Measurements from ENCODE around the gene FBLN1. TPM values are rescaled to one million over a fixed set of nuclear protein-coding genes. Genes with fewer than 3 reads are reported as not detected.
"Not testable (repeated sequence)": the region's sequence is repeated elsewhere in the genome, so short reads cannot be mapped to it uniquely, and the experiment has no call there.

The FBLN1 gene
- total RNA-seq, 1 donor: 256 TPM

DNA sequence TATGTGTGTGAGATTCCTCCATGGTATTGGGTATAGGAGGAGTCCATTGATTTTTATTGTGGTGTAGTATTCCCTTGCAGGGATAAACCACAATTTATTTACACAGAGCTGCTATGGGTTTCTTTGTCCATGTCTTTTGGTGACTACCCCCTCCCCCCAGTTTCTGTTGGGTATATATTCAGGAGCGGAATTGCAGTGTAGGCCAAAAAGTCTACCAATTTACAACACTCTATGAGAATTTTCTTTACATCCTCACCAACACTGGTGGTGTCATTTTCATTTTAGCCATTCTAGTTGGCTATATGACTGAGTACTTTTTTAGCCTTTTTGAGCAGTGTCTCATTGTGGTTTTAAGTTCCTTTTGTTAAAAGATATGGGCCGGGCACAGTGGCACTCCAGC is 113.7 kb downstream of the FBLN1 start:
- H3K4me3 ChIP-seq (ENCODE audit: low read depth, low read length): no peak overlapping the region
- DNase-seq (ENCODE audit: low read depth): no peak
- no peak for TF ChIP-seq CTCF (IDR thresholded peaks at IDR 0.05; ENCODE audit: insufficient read depth, low read depth, low read length)

DNA sequence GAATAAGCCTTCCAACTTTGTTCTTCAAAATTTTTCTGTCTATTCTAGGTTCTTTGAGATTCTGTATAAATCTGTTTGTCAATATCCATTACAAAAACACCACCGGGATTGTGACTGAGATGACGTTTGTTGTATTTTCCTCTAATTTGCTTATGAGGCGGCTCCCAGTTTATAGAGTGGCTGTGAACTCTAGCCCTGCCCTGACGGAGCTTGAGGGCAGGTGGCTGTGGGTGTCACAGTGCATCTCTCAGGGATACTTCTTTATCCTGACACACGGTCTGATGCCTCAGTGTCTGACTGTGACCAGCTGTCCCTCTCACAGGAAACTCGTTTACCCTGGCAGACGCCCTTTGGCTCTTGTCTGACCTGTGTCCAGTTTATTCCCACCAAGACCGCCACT is 115.3 kb downstream of the FBLN1 start:
- DNase-seq (ENCODE audit: low read depth): no peak
- H3K4me3 ChIP-seq (ENCODE audit: low read depth, low read length): no peak overlapping the region
- TF ChIP-seq CTCF (IDR thresholded peaks at IDR 0.05; ENCODE audit: insufficient read depth, low read depth, low read length): no peak

DNA sequence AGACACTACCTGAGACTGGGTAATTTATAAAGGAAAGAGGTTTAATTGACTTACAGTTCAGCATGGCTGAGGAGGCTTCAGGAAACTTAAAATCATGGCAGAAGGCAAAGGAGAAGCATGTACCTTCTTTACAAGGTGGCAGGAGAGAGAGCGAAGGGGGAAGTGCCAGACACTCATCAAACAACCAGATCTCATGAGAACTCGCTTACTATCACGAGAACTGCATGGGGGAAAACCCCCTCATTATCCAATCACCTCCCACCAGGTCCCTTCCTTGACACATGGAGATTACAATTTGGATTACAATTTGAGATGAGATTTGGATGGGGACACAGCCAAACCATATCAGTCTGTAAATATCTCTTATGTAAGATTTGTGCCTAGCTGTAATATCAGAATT is 118.0 kb downstream of the FBLN1 start:
- no peak for DNase-seq (ENCODE audit: low read depth)
- no peak for TF ChIP-seq CTCF (IDR thresholded peaks at IDR 0.05; ENCODE audit: insufficient read depth, low read depth, low read length)
- no peak overlapping the region for H3K4me3 ChIP-seq (ENCODE audit: low read depth, low read length)

GRCh38 chr22:45621836-45622600 is 119.3 kb downstream of the FBLN1 start:
- TF ChIP-seq CTCF (IDR thresholded peaks at IDR 0.05; ENCODE audit: insufficient read depth, low read depth, low read length): no peak
- H3K4me3 ChIP-seq (ENCODE audit: low read depth, low read length): no peak overlapping the region

DNA sequence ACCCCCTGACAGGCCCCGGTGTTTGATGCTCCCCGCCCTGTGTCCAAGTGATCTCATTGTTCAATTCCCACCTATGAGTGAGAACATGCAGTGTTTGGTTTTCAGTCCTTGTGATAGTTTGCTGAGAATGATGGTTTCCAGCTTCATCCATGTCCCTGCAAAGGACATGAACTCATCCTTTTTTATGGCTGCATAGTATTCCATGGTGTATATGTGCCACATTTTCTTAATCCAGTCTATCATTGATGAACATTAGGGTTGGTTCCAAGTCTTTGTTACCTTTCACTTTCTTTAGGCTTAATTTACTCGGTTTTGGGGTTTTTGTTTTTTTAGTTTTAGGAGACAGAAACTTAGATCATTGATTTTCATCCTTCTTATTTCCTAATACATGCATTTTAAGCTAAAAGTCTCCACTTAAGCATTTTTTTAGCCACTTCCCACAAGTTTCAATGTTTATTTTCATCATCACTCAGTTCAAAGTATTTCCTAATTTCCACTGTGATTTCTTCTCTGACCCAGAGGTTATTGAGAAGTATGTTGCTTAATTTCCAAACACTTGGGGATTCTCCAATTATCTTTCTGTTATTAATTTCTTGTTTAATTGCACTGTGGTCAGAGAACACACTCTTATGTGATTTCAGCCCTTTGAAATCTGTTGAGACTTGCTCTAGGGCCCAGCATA is 120.9 kb downstream of the FBLN1 start:
- peak; percentile 59 for DNase-seq (ENCODE audit: low read depth)
- H3K4me3 ChIP-seq (ENCODE audit: low read depth, low read length): not testable (repeated sequence)

More at GRCh38 chr22:45621836-45622600, 119.3 kb downstream of the FBLN1 start:
- DNase-seq (ENCODE audit: low read depth): no peak

GRCh38 chr22:45626198-45626651 is 123.5 kb downstream of the FBLN1 start:
- no peak overlapping the region for H3K4me3 ChIP-seq (ENCODE audit: low read depth, low read length)
- DNase-seq (ENCODE audit: low read depth): no peak
- TF ChIP-seq CTCF (IDR thresholded peaks at IDR 0.05; ENCODE audit: insufficient read depth, low read depth, low read length): no peak

DNA sequence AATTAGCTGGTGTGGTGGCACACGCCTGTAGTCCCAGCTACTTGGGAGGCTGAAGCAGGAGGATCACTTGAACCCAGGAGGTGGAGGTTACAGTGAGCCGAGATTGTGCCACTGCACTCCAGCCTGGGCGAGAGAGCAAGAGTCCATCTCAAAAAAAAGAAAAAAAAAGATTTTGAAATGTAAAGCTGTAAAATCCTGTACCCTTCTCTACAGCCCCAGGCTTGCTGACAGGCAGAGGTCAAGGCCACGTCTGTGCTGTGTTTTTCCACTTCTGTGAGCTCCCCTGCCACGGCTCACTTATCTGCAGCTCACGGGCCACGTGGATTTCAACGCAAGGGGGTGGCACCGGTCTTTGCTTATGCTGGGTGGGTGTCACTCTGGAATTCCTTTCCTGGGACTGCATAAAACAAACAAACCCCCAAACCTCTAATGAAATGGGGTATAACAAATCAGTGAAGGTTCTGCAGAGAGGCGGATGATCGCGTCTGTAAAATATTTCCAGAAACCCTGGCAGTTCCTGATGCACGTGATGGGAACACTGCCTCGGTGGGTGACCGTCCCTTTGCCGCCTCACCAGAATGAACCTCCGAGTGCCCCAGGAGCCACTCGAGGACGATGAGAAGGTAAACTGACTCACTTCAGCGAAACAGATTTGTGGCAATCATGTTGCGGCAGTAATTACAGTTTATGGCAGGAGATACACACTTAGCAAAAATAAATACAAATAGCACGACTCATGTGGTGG is 125.0 kb downstream of the FBLN1 start:
- no peak overlapping the region for H3K4me3 ChIP-seq (ENCODE audit: low read depth, low read length)
- TF ChIP-seq CTCF (IDR thresholded peaks at IDR 0.05; ENCODE audit: insufficient read depth, low read depth, low read length): no peak
- peak; percentile 52 for DNase-seq (ENCODE audit: low read depth)

Data from fibroblast of villous mesenchyme (primary cell).